ENCODE data around the gene EEIG1.

The EEIG1 gene

DNA sequence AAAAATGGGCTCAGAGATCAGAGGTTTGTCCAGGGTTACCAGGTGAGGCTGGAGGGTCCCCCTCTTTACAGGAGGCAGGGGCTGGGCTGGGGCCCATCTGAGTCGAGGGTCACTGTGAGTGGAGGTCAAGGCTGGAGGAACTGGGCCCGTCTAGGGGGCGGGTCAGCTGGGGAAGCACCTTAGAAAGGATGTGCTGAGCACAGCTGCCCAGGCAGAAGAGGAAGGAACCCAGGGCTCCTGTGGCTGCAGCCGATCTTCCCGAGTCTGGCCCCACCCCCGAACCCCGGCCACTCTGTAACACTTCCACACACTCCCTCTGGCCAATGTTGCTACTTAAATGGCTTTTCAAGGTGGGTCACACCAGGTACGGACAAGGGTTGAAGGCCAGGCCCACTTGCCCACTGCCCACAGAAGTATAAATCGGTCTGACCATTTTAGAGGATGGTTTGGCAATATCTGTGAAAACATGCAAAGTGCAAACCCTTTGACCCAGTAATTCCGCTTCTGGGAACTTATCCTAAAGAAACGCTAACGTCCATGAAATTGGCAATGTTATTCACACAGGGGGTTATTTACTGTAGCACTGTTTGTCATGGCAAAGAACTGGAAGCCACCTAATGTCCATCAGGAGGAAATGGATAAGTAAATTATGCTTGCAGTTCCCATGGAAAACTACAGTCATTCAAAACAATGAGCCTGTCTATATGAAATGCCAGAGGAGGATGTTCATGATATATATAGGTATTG, 30.5 kb upstream of the EEIG1 start:
- ChIA-PET POLR2A (no interaction called here), CTCF (interaction anchor here (1.3 kb wide), 1 partner anchor 14 kb away, joined by 5 read pairs; no protein-coding TSS in a partner anchor)
- no peak for DNase-seq (ENCODE audit: extremely low spot score)
- TF ChIP-seq, protein P1, sequence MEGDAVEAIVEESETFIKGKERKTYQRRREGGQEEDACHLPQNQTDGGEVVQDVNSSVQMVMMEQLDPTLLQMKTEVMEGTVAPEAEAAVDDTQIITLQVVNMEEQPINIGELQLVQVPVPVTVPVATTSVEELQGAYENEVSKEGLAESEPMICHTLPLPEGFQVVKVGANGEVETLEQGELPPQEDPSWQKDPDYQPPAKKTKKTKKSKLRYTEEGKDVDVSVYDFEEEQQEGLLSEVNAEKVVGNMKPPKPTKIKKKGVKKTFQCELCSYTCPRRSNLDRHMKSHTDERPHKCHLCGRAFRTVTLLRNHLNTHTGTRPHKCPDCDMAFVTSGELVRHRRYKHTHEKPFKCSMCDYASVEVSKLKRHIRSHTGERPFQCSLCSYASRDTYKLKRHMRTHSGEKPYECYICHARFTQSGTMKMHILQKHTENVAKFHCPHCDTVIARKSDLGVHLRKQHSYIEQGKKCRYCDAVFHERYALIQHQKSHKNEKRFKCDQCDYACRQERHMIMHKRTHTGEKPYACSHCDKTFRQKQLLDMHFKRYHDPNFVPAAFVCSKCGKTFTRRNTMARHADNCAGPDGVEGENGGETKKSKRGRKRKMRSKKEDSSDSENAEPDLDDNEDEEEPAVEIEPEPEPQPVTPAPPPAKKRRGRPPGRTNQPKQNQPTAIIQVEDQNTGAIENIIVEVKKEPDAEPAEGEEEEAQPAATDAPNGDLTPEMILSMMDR (IDR thresholded peaks at IDR 0.05; ENCODE audit: control extremely low read depth, extremely low read depth, low read depth, missing control alignments), result no peak

DNA sequence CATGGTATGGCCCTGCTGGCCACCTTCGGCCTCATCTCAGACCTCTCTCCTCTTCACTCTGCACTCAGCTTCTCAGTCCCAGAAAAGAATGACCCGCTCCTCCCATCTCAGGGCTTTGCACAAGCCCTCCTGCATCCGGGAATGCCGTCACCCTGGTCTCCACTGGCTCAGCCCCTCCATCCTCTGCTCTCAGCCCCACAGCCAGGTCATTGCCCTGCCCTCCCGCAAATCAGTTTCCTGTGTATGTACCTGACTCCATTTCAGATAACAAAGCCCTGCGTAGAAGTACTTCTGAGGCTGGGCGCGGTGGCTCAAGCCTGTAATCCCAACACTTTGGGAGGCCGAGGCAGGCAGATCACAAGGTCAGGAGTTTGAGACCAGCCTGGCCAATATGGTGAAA, 28.9 kb upstream of the EEIG1 start:
- DNase-seq (ENCODE audit: extremely low spot score), result no peak
- TF ChIP-seq, protein P1 (IDR thresholded peaks at IDR 0.05; ENCODE audit: control extremely low read depth, extremely low read depth, low read depth, missing control alignments), result no peak
- ChIA-PET CTCF (interaction anchor here (1.2 kb wide), 1 partner anchor 25 kb away, joined by 3 read pairs; no protein-coding TSS in a partner anchor), POLR2A (no interaction called here)

DNA sequence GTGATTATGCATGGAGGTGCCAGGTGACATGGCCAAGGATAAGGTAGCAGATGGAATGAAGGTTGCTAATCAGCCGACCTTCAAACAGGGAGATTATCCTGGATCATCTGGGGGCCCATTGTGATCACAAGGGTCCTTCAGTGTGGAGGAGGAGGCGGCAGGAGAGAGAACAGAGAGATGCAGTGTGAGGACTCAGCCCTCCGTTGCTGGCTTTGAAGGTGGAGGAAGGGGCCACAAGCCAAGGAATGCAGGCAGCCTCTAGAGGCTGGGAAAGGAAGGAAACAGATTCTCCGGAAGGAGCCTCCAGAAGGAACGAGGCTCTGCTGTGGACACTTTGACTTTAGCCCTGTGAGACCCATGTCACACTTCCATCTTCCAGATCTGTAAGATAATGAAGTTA, 27.4 kb upstream of the EEIG1 start:
- ChIA-PET POLR2A (interaction anchor here (0.6 kb wide), 1 partner anchor 1440 kb away, joined by 3 read pairs; no protein-coding TSS in a partner anchor), CTCF (interaction anchor here (1.7 to 2.1 kb wide), 2 partner anchors 9 to 10 kb away, joined by 5 to 6 read pairs; no protein-coding TSS in a partner anchor)

DNA sequence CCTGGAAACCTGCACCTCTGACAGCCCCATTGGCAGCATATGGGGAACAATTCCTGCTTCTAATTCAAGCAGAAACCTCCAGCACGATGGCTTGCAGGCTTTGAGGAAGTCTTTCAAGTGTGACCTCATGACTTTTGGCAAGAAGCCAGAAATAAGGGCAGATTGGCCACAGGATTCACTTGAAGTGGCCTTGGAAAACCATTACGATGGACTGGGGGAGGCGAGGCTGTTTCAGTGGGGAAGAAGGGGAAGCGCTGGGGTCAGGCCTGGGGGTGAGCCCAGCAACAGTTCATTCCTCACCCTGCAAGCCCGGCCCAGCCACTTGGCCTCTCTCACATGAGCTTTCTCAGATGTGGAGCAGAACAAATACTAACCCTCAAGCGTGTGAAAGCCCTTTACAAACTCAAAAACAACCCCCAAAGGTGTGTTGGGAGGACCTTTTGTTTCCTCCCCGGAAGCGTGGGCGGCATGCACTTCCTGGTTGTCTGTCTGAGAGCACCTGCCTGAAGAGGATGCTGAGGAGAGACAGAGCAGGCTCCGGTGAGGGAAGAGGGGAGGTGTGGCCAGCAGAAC, 26.9 kb upstream of the EEIG1 start:
- TF ChIP-seq, protein P1 (IDR thresholded peaks at IDR 0.05; ENCODE audit: control extremely low read depth, extremely low read depth, low read depth, missing control alignments), result no peak
- ChIA-PET CTCF (interaction anchor here (0.7 to 2.5 kb wide), 6 partner anchors 9 to 110 kb away, joined by 4 to 13 read pairs (median 6); no protein-coding TSS in a partner anchor), POLR2A (interaction anchor here (0.6 kb wide), 1 partner anchor 1440 kb away, joined by 3 read pairs; no protein-coding TSS in a partner anchor)
- DNase-seq (ENCODE audit: extremely low spot score), result peak; percentile 78

More for the DNA sequence above, 27.4 kb upstream of the EEIG1 start:
- DNase-seq (ENCODE audit: extremely low spot score), result no peak
- TF ChIP-seq, protein P1 (IDR thresholded peaks at IDR 0.05; ENCODE audit: control extremely low read depth, extremely low read depth, low read depth, missing control alignments), result no peak

DNA sequence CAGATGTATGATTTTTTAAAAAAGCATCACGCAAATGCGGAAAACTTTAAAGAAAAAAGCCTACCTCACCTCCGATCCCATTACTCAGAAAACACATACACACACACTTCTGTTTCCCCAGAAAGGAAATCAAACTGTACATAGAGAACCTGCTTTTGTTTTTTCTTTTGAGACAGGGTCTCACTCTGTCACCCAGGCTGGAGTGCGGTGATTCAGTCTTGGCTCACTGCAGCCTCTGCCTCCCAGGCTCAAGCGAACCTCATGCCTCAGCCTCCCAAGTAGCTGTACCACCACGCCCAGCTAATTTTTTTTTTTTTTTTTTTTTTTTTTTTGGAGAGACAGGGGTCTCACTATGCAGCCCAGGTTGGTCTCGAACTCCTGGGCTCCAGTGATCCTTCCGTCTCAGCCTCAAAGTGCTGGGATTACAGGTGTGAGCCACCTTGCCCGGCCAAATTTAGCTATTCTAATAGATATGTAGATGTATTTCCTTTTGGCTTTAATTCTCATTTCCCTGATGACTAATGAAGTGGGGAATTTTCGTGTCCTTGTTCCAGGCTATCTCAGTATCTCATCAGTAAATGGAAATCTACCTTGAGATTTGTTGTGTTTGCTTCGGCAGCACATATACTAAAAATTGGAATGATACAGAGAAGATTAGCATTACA, 25.7 kb upstream of the EEIG1 start:
- TF ChIP-seq, protein P1 (IDR thresholded peaks at IDR 0.05; ENCODE audit: control extremely low read depth, extremely low read depth, low read depth, missing control alignments), result no peak
- CTCF ChIA-PET, result interaction anchor here (1.1 to 2.5 kb wide), 8 partner anchors 8 to 112 kb away, joined by 3 to 13 read pairs (median 4); no protein-coding TSS in a partner anchor
- POLR2A ChIA-PET, result interaction anchor here (0.6 kb wide), 3 partner anchors 15 to 190 kb away, joined by 3 to 7 read pairs (median 5); no protein-coding TSS in a partner anchor
- DNase-seq (ENCODE audit: extremely low spot score), result no peak

DNA sequence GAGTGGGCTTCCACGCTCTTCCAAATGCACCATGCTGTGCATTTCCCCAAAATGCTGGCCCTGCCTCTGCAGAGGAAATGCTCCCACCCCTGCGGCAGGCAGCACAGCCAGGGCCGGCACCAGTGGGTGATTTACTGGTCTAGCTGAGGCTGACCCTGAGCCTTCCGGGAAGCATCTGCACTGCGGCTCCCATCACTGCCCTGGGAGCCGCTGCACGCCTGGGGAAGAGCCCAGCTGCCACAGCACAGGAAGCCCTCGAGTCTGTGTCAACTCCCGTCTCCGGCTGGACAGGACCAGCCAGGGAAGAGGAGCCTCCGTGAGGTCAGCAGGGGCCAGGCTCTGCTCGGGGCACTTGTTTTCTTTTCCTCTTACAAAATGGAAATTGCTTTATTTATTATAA, 25.1 kb upstream of the EEIG1 start:
- DNase-seq (ENCODE audit: extremely low spot score), result no peak
- POLR2A ChIA-PET, result interaction anchor here (0.6 kb wide), 3 partner anchors 14 to 191 kb away, joined by 3 to 7 read pairs (median 5); no protein-coding TSS in a partner anchor

More for the DNA sequence above, 25.1 kb upstream of the EEIG1 start:
- CTCF ChIA-PET, result interaction anchor here (1.1 to 2.5 kb wide), 6 partner anchors 10 to 112 kb away, joined by 3 to 13 read pairs (median 4); no protein-coding TSS in a partner anchor
- TF ChIP-seq, protein P1 (IDR thresholded peaks at IDR 0.05; ENCODE audit: control extremely low read depth, extremely low read depth, low read depth, missing control alignments), result no peak

All from GM10248 (cell line).